ENCODE results near the gene IRF2BP2.
A peak's percentile ranks its signal among the peaks of the same experiment; 100 is the strongest.

IRF2BP2 gene

DNA sequence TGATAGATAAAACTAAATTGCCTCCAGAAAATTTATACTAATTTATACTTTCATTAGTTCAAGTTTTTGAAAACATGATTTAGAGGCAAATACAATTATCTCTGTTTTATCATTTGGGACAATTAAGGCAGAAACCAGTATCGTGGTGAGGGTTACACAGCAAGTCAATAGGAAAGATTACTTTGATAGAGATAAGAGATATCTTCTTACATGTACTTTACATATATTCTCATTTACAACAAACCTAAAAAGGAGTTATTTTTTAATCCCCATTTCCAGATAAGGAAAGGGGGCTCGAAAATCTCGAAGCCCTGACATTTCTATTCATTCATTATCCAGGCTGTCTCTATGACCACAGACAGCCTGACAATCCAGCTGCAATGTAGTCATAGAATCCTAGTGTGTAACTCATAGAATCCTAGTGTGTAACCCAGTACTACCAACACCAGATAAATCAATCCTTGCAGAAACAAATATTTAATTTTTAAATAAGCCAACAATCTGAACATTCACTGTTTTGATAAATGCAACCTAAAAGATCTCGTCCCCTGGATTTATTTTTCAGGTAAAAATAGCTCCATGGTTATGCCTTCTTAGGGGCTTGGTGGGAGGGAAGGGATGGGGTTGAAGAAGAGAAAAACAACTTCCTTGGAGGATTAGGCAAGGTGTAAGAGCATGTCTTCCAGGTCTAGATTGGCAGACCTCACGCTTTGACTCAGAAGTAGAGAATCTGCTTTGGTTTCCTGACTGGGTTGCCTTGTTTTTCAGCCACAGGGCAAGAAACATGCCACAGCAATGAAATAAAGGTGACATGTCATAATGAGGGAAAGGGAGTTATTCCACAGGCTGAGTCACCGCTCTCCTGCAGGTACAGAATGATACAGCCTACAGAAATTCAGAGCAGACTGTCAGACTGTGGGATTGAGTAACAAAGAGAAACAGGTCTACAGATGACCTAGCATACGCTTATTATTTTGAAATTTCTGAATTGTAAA is 45.6 kb downstream of the IRF2BP2 start:
- DNase-seq (ENCODE audit: low read depth) = peak; percentile 87
- TF ChIP-seq, protein P1, sequence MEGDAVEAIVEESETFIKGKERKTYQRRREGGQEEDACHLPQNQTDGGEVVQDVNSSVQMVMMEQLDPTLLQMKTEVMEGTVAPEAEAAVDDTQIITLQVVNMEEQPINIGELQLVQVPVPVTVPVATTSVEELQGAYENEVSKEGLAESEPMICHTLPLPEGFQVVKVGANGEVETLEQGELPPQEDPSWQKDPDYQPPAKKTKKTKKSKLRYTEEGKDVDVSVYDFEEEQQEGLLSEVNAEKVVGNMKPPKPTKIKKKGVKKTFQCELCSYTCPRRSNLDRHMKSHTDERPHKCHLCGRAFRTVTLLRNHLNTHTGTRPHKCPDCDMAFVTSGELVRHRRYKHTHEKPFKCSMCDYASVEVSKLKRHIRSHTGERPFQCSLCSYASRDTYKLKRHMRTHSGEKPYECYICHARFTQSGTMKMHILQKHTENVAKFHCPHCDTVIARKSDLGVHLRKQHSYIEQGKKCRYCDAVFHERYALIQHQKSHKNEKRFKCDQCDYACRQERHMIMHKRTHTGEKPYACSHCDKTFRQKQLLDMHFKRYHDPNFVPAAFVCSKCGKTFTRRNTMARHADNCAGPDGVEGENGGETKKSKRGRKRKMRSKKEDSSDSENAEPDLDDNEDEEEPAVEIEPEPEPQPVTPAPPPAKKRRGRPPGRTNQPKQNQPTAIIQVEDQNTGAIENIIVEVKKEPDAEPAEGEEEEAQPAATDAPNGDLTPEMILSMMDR (conservative IDR thresholded peaks at IDR 0.05; ENCODE audit: low read depth, low read length) = no peak
- H3K4me3 ChIP-seq (ENCODE audit: low read depth, low read length) = no peak overlapping the region

DNA sequence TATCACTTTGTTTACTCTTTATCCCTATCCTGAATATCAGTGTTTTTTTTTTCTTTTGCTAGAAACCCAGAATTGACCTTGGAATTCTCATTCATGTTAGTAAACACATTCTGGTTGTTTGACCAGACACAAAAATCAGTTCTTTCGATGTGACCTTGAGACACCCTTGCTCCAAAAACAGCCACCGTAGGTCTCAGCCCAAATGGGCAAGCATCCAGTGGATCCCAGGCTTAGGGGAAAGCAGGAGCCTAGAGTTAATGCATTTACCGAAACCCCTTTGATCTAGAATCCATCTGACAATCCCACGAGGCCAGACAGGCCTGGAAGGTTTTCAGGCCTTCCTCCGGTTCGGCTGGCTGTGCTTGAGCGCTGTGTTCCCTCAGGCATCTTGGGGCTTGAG is 47.6 kb downstream of the IRF2BP2 start:
- TF ChIP-seq, protein P1 (conservative IDR thresholded peaks at IDR 0.05; ENCODE audit: low read depth, low read length) = no peak
- DNase-seq (ENCODE audit: low read depth) = no peak
- H3K4me3 ChIP-seq (ENCODE audit: low read depth, low read length) = no peak overlapping the region

DNA sequence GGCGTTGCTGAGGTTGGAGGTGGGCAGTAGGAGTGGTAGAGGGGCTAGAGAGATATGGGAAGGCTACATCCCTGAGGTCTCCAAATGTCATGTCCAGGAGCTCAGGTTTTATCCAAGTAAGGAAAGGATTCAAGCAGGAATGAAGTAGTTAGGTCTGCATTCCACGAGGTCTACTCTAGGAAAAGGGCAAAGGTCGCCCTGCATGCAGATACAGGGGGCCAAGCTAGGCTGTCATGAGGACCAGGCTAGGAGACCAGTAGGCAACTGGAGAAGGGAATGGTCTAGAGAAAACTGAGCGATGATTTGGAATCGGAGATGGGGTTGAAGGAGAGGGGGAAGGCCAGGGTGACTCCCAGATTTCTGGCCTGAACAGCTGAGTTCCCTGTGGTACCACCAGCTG is 48.7 kb downstream of the IRF2BP2 start:
- no peak for DNase-seq (ENCODE audit: low read depth)
- no peak overlapping the region for H3K4me3 ChIP-seq (ENCODE audit: low read depth, low read length)
- TF ChIP-seq, protein P1 (conservative IDR thresholded peaks at IDR 0.05; ENCODE audit: low read depth, low read length) = no peak

DNA sequence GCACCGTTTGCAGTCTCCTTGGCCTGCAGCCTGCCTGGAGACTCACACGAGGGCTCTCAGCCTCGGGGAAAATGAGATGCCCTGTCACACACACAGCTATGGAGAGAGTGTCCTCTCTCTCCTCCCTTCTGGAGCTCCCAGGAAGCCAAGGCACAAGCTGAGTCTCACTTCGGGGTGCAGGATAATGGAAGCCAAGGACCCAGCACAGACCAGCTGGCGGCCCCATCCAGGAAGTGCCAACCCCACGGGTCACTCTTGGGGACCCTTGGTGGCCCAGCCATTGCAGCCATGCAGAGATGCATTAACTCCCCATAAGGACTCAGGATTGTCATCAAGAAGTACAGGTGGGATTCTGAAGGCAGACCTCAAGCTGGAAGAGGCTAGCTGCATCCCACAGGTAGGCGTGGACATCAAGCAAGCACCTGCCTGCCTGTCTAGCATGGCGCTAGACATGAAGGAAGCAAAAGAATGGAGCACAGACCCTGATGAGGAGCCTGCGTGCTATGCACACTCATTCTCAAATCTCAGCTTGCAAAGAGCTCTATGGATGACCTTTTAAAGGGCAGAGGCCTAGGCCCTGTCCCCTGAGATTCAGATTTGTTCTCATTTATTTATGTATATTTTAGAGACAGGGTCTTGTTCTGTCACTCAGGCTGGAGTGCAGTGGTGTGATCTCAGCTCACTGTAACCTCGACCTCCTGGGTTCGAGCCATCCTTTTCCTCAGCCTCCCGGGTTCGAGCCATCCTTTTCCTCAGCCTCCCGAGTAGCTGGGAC is 49.9 kb downstream of the IRF2BP2 start:
- H3K4me3 ChIP-seq (ENCODE audit: low read depth, low read length) = no peak overlapping the region
- no peak for DNase-seq (ENCODE audit: low read depth)
- TF ChIP-seq, protein P1 (conservative IDR thresholded peaks at IDR 0.05; ENCODE audit: low read depth, low read length) = no peak

DNA sequence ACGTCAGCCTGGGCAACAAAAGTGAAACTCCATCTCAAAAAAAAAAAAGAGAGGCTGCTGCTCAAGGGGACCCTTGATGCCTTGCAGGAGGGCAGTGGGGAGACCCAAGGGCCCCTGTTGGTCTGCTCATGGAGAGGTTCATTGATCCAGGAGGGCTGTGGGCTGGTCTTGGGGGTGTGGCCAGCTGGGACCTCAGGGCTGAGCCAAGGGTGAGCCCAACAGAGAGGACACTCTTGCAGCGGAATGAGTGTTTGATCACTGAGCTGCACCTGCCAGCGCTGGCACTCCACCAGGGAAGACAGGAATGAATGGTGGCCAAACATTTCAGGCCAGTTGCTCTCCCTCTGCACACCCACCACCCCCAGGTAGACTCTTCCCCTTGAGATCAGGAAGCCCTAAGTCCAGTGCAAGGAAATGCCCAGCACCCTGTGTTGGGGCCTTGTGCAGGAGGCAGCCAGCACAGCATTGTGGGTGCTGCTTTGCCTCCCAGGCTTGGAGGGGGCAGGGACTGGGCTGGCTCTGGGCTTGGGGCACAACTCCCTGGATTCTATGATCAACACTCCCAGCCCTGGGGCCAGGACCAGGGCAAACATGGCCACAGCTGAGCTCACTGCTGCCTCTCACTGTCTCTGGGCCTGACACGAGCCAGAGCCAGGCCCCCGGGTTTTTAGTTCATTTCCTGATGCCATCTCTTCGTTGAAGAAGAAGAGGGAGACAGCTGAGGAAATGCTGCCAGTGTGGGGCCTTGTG is 50.7 kb downstream of the IRF2BP2 start:
- no peak for DNase-seq (ENCODE audit: low read depth)
- no peak overlapping the region for H3K4me3 ChIP-seq (ENCODE audit: low read depth, low read length)
- TF ChIP-seq, protein P1 (conservative IDR thresholded peaks at IDR 0.05; ENCODE audit: low read depth, low read length) = no peak

DNA sequence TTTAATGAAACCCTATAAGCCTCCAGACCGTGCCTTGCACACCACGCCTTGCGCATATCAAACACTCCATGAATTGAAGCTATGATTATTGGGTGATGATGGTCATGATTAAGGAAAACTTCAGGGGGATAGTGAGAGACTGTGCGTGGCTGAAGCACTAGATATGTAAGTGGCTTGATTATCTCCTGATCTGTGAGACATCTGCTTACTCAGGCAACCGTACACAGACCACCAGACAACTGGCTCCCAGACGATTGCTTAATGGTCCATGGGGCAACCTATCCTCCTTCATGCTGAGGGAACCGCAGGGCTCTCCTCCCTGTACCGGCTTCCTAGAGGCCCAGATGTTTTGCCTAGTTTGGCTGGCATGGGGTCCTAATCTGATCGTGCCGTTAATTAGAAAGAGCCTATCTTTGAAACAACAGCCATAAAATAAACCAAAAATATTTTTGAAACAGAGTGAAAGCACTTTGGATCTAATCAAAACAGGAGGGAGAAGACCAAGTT is 51.6 kb downstream of the IRF2BP2 start:
- DNase-seq (ENCODE audit: low read depth) = peak; percentile 50
- no peak overlapping the region for H3K4me3 ChIP-seq (ENCODE audit: low read depth, low read length)
- TF ChIP-seq, protein P1 (conservative IDR thresholded peaks at IDR 0.05; ENCODE audit: low read depth, low read length) = no peak

All from choroid plexus epithelial cell (primary cell).